A549 (cell line): Measurements from ENCODE around the gene TSEN34. TPM values are rescaled to one million over a fixed set of nuclear protein-coding genes. Genes with fewer than 3 reads are reported as not detected.
"Not testable (repeated sequence)": the region's sequence is repeated elsewhere in the genome, so short reads cannot be mapped to it uniquely, and the experiment has no call there.

Experiments
- ATAC-seq, 2 experiments: fragments of 200-7000 bp in 1 of 2; fragments of >200 bp in 1 of 2; cut with Nextera tagmentation in 1 of 2; cut with Tn5 transposase in 1 of 2; 3 replicates each; pipeline versions ENCODE4 v1.8.0 to v1.9.1; 2018 to 2020; ENCODE audit warnings: mild to moderate bottlenecking in 1 of 2, moderate library complexity in 1 of 2
- CTCF ChIA-PET: fragments of 300-600 bp; sonication (Branson Sonifier 250); formaldehyde crosslinking; extraction: SDS; loops from one replicate; lab custom pipeline; 2021; ENCODE audit warnings: antibody characterized with exemption, inconsistent platforms; lab: Yijun Ruan, JAX
- POLR2A ChIA-PET: fragments of 350-600 bp; formaldehyde crosslinking; extraction: SDS; loops from one replicate; lab custom pipeline; 2021; ENCODE audit warnings: antibody characterized with exemption, inconsistent platforms; lab: Yijun Ruan, JAX
- DNase-seq, 2 experiments: peaks; one replicate each; pipeline versions ENCODE4 v3.0.0 to v3.0.0-alpha.2; 2011 to 2016; ENCODE audit warnings: low read depth in 1 of 2, low spot score in 1 of 2
- FAIRE-seq: peaks from 2 replicates; lab custom pipeline; 2011; peaks lifted over from hg19 to GRCh38; lab: Jason Lieb, UNC
- H3K27ac ChIP-seq, 2 experiments: fragments of >200 bp; sonication (Bioruptor Twin); formaldehyde crosslinking; 3 replicates each; pipeline ENCODE4 v1.5.1; 2016 to 2017
- H3K4me1 ChIP-seq: fragments of >200 bp; sonication (Bioruptor Twin); formaldehyde crosslinking; 3 replicates; pipeline ENCODE4 v1.6.1; 2016
- H3K4me2 ChIP-seq: fragments of >200 bp; sonication (Bioruptor Twin); formaldehyde crosslinking; 3 replicates; pipeline ENCODE4 v1.6.1; 2016
- H3K4me3 ChIP-seq: fragments of >200 bp; sonication (Bioruptor Twin); formaldehyde crosslinking; 3 replicates; pipeline ENCODE4 v1.5.1; 2016
- H3K9me3 ChIP-seq: fragments of >200 bp; sonication (Bioruptor Twin); formaldehyde crosslinking; 3 replicates; pipeline ENCODE4 v1.6.1; 2016
- CHD2 ChIP-seq: fragments of 150-350 bp; IDR thresholded peaks from 2 replicates; pipeline ENCODE4 v1.6.1; 2014; ENCODE audit warnings: low read length; ENCODE audit not compliant: partially characterized antibody
- CHD4 ChIP-seq: fragments of 200-600 bp; sonication (generic); IDR thresholded peaks from 2 replicates; pipeline ENCODE4 v1.6.1; 2016; ENCODE audit warnings: antibody characterized with exemption, mild to moderate bottlenecking, borderline replicate concordance
- E2F6 ChIP-seq: IDR thresholded peaks from 2 replicates; pipeline ENCODE4 v1.6.1; 2012; ENCODE audit warnings: low read depth, borderline replicate concordance
- ESRRA ChIP-seq: fragments of 150-350 bp; IDR thresholded peaks from 2 replicates; pipeline ENCODE4 v1.6.1; 2014; ENCODE audit warnings: mild to moderate bottlenecking, low read length, borderline replicate concordance
- FOXS1 ChIP-seq: fragments of 250-450 bp; sonication (Bioruptor Pico); IDR thresholded peaks from 2 replicates; pipeline ENCODE4 v1.5.0; 2020; ENCODE audit warnings: mild to moderate bottlenecking, moderate library complexity
- HEYL ChIP-seq: fragments of 250-450 bp; sonication (Bioruptor Pico); IDR thresholded peaks from 2 replicates; pipeline ENCODE4 v1.8.0; 2021; ENCODE audit warnings: mild to moderate bottlenecking, moderate library complexity
- KDM1A ChIP-seq: fragments of 200-600 bp; sonication (generic); IDR thresholded peaks from 2 replicates; pipeline ENCODE4 v1.6.1; 2016; ENCODE audit warnings: low read depth, mild to moderate bottlenecking
- KDM5A ChIP-seq: fragments of 200-600 bp; sonication (generic); IDR thresholded peaks from 2 replicates; pipeline ENCODE4 v1.6.1; 2016; ENCODE audit warnings: antibody characterized with exemption, mild to moderate bottlenecking
- MAFK ChIP-seq: fragments of 450-650 bp; IDR thresholded peaks from 2 replicates; pipeline ENCODE4 v1.6.1; 2014; ENCODE audit not compliant: partially characterized antibody
- PHF8 ChIP-seq: fragments of 200-600 bp; sonication (generic); IDR thresholded peaks from 2 replicates; pipeline ENCODE4 v1.6.1; 2016; ENCODE audit warnings: low read depth, mild to moderate bottlenecking, antibody characterized with exemption, moderate library complexity, borderline replicate concordance
- RAD21 ChIP-seq, 2 experiments: fragments of >200 bp in 1 of 2; sonication (Bioruptor Twin) in 1 of 2; formaldehyde crosslinking in 1 of 2; IDR thresholded peaks in 1 of 2; conservative IDR thresholded peaks in 1 of 2; 2 replicates in 1 of 2; 3 replicates in 1 of 2; pipeline ENCODE4 v1.6.1; 2012 to 2018; ENCODE audit warnings: inconsistent platforms in 1 of 2
- RCOR1 ChIP-seq: fragments of 150-350 bp; IDR thresholded peaks from 2 replicates; pipeline ENCODE4 v1.6.1; 2014; ENCODE audit warnings: antibody characterized with exemption, low read length, low read depth
- SMC3 ChIP-seq: fragments of >200 bp; sonication (Bioruptor Twin); formaldehyde crosslinking; IDR thresholded peaks from 3 replicates; pipeline ENCODE4 v1.6.1; 2018; ENCODE audit warnings: inconsistent platforms
- TFCP2L1 ChIP-seq: fragments of 250-450 bp; sonication (Bioruptor Pico); IDR thresholded peaks from 2 replicates; pipeline ENCODE4 v1.5.0; 2021; ENCODE audit warnings: mild to moderate bottlenecking
- USF2 ChIP-seq: fragments of 450-650 bp; IDR thresholded peaks from 2 replicates; pipeline ENCODE4 v1.6.1; 2014; ENCODE audit warnings: antibody characterized with exemption
- ZNF302 ChIP-seq: fragments of 250-450 bp; sonication (Bioruptor Pico); IDR thresholded peaks from 2 replicates; pipeline ENCODE4 v1.9.0; 2021; ENCODE audit warnings: inconsistent platforms, mild to moderate bottlenecking, moderate library complexity
- WGBS: methylation state at CpG from one replicate; pipeline ENCODE4 v1.1.6; 2017; ENCODE audit errors: missing lambda C conversion rate; 5-methylcytosine and 5-hydroxymethylcytosine counted together
- polyA plus RNA-seq, 4 experiments: library from polyadenylated mRNA; depleted of rRNA in 3 of 4; stranded (reverse); fragments of >200 nt; fragmentation: RNase III in 1 of 4; extraction: RNeasy Plus Mini Kit Qiagen cat#74134 plus additional on column Dnase treatment in 1 of 4; gene quantifications; 2 replicates in 3 of 4; 3 replicates in 1 of 4; pipeline ENCODE4 v1.2.3, GENCODE V29; 2011 to 2017
- TF ChIP-seq, protein P1 (sequence below): fragments of 250-450 bp; sonication (Bioruptor Pico); IDR thresholded peaks from 2 replicates; pipeline ENCODE4 v1.5.0; 2020; ENCODE audit warnings: low read depth, mild to moderate bottlenecking, moderate library complexity

TSEN34 gene
- polyA plus RNA-seq, 2 of the 4 experiments (the other 2 are of a cell fraction): 53.4 to 90.9 TPM

DNA sequence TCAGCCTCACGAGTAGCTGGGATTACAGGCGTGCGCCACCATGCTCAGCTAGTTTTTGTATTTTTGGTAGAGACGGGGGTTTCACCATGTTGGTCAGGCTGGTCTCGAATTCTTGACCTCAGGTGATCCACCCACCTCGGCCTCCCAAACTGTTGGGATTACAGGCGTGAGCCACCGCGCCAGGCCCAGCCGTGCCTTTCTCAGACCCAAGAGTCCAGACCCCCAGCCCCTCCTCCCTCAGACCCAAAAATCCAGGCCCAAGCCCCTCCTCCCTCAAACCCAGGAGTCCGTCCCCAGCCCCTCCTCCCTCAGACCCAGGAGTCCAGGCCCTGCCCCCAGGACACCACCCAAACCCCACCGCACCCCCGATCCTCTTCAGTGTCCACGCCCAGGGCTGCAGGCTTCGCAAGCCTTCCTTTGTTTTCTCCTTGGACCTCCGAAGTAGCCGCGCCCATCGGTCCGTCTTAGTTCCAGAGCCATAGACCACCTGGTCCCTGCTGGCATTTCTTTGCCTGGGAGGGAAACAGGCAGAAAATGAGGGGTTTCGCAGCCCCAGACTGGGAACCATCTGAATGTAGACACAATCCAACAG lies 21.9 kb upstream of the TSEN34 start:
- ATAC-seq (no peak), DNase-seq (no peak), FAIRE-seq (no peak)
- H3K4me1 ChIP-seq: peaks cover 12% of the 10 kb centered on the region; the same call in 2 of the 3 replicates
- no peak overlapping the region for H3K4me2 ChIP-seq
- WGBS: 86% methylated on average over 21 of the region's 21 CpGs
- ChIA-PET POLR2A (interaction anchor here (1.0 to 1.7 kb wide), 3 partner anchors 20 to 32 kb away, joined by 3 to 10 read pairs (median 7); partner anchors contain the start of genes CNOT3, MBOAT7 and RPS9), CTCF (interaction anchor here (0.6 to 12.1 kb wide), 47 partner anchors 10 to 376 kb away, joined by 3 to 295 read pairs (median 4); partner anchors contain the start of genes CNOT3, LENG1, LILRB5 and MBOAT7)
- H3K9me3 ChIP-seq: no peaks in the 10 kb centered on the region
- TF ChIP-seq FOXS1 (no peak), RAD21 (conservative IDR thresholded peaks at IDR 0.05 in 1 of 2, IDR thresholded peaks at IDR 0.05 in 1 of 2) (no peak), CHD2 (no peak), MAFK (no peak), SMC3 (no peak), ESRRA (no peak), PHF8 (no peak), TFCP2L1 (no peak)
- TF ChIP-seq, protein P1, sequence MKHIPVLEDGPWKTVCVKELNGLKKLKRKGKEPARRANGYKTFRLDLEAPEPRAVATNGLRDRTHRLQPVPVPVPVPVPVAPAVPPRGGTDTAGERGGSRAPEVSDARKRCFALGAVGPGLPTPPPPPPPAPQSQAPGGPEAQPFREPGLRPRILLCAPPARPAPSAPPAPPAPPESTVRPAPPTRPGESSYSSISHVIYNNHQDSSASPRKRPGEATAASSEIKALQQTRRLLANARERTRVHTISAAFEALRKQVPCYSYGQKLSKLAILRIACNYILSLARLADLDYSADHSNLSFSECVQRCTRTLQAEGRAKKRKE (CRISPR knock-in tag): no peak
- no peak overlapping the region for H3K4me3 ChIP-seq
- no peak overlapping the region for H3K27ac ChIP-seq

DNA sequence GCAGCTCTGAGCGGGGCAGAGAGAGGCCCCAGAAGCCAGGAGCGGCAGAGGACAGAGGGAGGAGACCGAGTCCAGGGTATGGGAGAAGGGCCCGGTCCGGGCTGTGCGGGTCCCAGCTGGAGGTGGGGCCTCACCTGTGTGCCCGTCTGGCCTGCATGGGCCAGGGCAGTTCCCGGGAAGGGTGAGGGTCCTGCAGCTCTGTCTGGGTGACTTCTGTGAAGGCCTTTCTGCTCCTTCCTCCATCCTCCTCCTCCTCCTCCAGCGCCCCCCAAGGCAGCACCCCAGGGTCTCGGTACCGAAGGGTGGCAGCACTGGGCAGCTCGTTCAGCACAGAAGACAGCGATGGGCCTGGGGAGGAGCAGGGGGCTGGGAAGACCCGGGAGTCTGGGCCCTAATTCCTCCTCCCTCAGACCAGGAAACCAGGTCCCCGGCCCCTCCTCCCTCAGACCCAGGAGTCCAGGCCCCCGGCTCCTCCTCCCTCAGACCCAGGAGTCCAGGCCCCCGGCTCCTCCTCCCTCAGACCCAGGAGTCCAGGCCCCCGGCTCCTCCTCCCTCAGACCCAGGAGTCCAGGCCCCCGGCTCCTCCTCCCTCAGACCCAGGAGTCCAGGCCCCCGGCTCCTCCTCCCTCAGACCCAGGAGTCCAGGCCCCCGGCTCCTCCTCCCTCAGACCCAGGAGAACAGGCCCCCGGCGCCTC lies 19.2 kb upstream of the TSEN34 start:
- H3K9me3 ChIP-seq, FAIRE-seq, H3K27ac ChIP-seq, DNase-seq, ATAC-seq, H3K4me3 ChIP-seq, H3K4me2 ChIP-seq: not testable (repeated sequence)
- ChIA-PET POLR2A (interaction anchor here (1.4 to 1.9 kb wide), 2 partner anchors 17 to 18 kb away, joined by 5 to 7 read pairs; partner anchors contain the start of gene MBOAT7), CTCF (interaction anchor here (0.7 to 12.1 kb wide), 5 partner anchors 12 to 271 kb away, joined by 3 to 295 read pairs (median 3); partner anchors contain the start of genes MBOAT7 and TSEN34)
- H3K4me1 ChIP-seq: peaks cover 10% of the 10 kb centered on the region; the same call in 2 of the 3 replicates
- 73% methylated on average over 15 of the region's 23 CpGs for WGBS

DNA sequence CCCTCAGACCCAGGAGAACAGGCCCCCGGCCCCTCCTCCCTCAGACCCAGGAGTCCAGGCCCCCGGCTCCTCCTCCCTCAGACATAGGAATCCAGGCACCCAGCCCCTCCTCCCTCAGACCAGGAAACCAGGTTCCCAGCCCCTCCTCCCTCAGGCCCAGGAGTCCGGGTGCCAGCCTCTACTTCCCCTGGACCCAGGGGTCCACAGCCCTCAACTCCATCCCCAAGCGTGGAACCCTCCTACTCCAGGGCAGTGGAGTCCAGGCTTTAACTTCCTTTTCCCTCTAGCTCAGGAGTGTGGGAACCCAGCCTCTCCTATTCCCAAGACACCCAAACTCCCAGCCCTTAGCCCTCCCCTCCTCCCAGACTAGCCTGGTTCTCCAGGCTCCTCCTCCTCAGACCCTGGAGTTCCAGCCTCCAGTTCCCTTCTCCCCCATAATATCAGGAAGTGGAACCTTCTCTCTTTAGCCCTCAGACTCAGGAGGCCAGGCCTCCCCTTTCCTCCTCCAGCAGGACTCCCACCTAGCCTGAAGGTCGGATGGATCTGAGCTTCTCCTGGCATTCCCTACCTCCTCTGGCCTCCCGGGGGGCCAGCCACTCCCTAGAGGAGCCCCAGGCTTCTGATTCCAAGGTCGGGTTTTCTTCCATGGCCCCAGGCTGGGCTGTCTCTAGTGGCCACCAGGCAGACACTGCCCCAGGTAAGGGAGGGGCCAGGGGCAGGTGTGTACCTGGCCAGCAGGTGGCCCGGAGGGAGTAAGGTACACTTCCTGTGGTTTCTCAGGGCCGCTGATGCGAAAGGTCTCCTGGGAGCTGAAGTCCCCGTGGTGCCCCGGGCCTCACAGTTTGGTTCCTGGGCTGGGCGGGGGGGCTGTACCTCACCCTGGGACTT lies 18.4 kb upstream of the TSEN34 start, which contains the start of gene TMC4:
TSS of gene TMC4 (minus strand) at position 690 of the 888 bp plus-strand sequence. CDS start at position 647, 43 bp downstream.
- Histone ChIP-seq H3K4me3 (no peak within 1 kb of the TSS), H3K4me2 (no peak within 1 kb of the TSS), H3K4me1 (peaks cover 10% of the 10 kb centered on the region; the same call in 2 of the 3 replicates)
- 33% methylated on average over 7 of the region's 13 CpGs for WGBS
- ChIA-PET CTCF (interaction anchor here (2.8 to 12.1 kb wide), 2 partner anchors 12 to 218 kb away, joined by 7 to 295 read pairs; partner anchors contain the start of genes MBOAT7 and TSEN34), POLR2A (interaction anchor here (1.2 to 1.9 kb wide), 2 partner anchors 14 to 17 kb away, joined by 3 to 5 read pairs; partner anchors contain the start of gene MBOAT7)
- FAIRE-seq (no peak), ATAC-seq (peak; percentile 42 to 54)
- TF ChIP-seq CHD4: no peak
- TF ChIP-seq HEYL (CRISPR knock-in tag): no peak
- no peak for TF ChIP-seq MAFK
- TF ChIP-seq ZNF302 (CRISPR knock-in tag): no peak
- TF ChIP-seq KDM5A: no peak
- TF ChIP-seq USF2: no peak
- TF ChIP-seq KDM1A: no peak
- no peak for TF ChIP-seq RCOR1
- TF ChIP-seq TFCP2L1: no peak
- TF ChIP-seq E2F6: no peak
- TF ChIP-seq, all 56 proteins: peak for 0
- DNase-seq: peak in 1 of 2 experiments; percentile 45
- peak within 1 kb of the TSS in 1 of 2 experiments; percentile 18; a peak in 2 of 6 replicates for H3K27ac ChIP-seq
- H3K9me3 ChIP-seq: no peaks in the 10 kb centered on the region
